ENCODE results near the gene TNXB.

TNXB gene, protein sequence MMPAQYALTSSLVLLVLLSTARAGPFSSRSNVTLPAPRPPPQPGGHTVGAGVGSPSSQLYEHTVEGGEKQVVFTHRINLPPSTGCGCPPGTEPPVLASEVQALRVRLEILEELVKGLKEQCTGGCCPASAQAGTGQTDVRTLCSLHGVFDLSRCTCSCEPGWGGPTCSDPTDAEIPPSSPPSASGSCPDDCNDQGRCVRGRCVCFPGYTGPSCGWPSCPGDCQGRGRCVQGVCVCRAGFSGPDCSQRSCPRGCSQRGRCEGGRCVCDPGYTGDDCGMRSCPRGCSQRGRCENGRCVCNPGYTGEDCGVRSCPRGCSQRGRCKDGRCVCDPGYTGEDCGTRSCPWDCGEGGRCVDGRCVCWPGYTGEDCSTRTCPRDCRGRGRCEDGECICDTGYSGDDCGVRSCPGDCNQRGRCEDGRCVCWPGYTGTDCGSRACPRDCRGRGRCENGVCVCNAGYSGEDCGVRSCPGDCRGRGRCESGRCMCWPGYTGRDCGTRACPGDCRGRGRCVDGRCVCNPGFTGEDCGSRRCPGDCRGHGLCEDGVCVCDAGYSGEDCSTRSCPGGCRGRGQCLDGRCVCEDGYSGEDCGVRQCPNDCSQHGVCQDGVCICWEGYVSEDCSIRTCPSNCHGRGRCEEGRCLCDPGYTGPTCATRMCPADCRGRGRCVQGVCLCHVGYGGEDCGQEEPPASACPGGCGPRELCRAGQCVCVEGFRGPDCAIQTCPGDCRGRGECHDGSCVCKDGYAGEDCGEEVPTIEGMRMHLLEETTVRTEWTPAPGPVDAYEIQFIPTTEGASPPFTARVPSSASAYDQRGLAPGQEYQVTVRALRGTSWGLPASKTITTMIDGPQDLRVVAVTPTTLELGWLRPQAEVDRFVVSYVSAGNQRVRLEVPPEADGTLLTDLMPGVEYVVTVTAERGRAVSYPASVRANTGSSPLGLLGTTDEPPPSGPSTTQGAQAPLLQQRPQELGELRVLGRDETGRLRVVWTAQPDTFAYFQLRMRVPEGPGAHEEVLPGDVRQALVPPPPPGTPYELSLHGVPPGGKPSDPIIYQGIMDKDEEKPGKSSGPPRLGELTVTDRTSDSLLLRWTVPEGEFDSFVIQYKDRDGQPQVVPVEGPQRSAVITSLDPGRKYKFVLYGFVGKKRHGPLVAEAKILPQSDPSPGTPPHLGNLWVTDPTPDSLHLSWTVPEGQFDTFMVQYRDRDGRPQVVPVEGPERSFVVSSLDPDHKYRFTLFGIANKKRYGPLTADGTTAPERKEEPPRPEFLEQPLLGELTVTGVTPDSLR (N-terminal part only)

DNA sequence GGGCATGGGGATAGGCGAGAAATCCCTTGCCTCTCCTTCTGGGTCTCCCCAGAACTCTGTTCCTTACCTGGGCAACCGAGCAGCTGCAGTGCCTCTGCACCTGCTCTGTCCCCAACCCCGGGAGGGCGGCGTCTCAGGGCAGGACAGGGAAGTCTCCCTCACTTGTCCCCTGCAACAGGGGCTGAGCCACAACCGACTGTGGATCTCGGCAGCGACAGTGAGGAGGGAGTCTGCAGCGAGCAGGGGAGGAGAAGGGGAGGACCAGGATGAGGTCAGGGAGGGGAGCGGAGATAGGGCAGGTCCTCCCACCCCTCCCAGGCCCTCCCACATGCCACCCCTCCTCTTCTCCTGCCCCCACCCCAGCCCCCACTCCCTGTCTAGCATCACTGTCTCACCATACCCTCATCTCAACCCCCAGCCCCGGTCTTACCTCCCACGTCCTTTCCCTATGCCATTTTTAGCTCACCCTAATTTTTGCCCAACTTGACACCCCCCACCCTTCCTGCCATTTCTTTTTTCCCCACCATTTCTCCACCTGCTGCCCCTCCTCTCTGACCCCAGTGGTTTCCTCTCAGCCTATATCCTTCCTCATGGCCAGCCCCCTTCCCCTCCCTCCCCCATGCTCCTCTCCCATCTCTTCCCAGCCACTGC, at the start of gene TNXB:
Gene TNXB, minus strand, starts transcription at position 225 of the 651 bp plus-strand sequence. CDS start 11,140 bp downstream, outside the sequence.
- Mint-ChIP-seq H3K27ac (no peak within 1 kb of the TSS), H3K27me3 (ENCODE audit: low read depth) (peaks cover 24% of the 10 kb centered on the region), H3K4me1 (ENCODE audit: low read depth) (no peaks in the 10 kb centered on the region), H3K36me3 (ENCODE audit: low read depth) (no peaks in the 10 kb centered on the region), H3K9me3 (no peaks in the 10 kb centered on the region), H3K4me3 (no peak within 1 kb of the TSS)
- no peak for DNase-seq (ENCODE audit: low spot score)

DNA sequence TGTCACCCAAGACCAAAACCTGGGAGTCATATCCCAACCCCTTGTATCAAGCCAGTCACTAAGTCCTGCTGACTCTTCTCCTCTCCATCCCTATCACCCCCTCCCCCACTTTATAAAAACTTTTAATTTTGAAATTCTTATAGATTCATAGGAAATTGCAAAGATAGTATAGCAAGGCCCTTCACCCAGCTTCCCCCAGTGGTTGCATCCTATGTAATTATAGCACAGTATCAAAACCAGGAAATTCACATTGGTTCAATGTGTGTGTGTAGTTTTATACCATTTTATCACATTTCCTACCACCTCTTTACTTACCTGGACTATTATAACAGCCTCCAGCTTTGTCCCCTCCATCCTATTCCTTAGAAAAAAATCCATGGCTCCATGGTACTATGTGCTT, 48.9 kb upstream of the TNXB start:
- Mint-ChIP-seq H3K27me3 (ENCODE audit: low read depth) (peaks cover 7% of the 10 kb centered on the region), H3K4me3 (no peak overlapping the region), H3K27ac (no peak overlapping the region), H3K4me1 (ENCODE audit: low read depth) (peaks cover 16% of the 10 kb centered on the region), H3K36me3 (ENCODE audit: low read depth) (peaks cover 3% of the 10 kb centered on the region), H3K9me3 (no peaks in the 10 kb centered on the region)
- DNase-seq (ENCODE audit: low spot score): no peak

DNA sequence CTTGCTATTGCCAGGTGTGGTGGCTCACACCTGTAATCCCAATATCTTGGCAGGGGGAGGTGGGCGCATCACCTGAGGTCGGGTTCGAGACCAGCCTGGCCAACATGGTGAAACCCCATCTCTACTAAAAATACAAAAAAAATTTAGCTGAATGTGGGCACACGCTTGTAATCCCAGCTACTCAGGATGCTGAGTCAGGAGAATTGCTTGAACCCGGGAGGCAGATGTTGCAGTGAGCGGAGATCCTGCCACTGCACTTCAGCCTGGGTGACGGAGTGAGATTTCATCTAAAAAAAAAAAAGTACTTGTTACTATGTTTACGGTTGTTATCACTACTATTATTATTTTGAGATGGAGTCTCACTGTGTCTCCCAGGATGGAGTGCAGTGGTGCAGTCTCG, 47.8 kb upstream of the TNXB start:
- H3K9me3 Mint-ChIP-seq: no peaks in the 10 kb centered on the region
- DNase-seq (ENCODE audit: low spot score): no peak
- peaks cover 16% of the 10 kb centered on the region for H3K27me3 Mint-ChIP-seq (ENCODE audit: low read depth)
- H3K36me3 Mint-ChIP-seq (ENCODE audit: low read depth): peaks cover 3% of the 10 kb centered on the region
- H3K4me3 Mint-ChIP-seq: no peak overlapping the region
- H3K4me1 Mint-ChIP-seq (ENCODE audit: low read depth): peaks cover 19% of the 10 kb centered on the region
- no peak overlapping the region for H3K27ac Mint-ChIP-seq

DNA sequence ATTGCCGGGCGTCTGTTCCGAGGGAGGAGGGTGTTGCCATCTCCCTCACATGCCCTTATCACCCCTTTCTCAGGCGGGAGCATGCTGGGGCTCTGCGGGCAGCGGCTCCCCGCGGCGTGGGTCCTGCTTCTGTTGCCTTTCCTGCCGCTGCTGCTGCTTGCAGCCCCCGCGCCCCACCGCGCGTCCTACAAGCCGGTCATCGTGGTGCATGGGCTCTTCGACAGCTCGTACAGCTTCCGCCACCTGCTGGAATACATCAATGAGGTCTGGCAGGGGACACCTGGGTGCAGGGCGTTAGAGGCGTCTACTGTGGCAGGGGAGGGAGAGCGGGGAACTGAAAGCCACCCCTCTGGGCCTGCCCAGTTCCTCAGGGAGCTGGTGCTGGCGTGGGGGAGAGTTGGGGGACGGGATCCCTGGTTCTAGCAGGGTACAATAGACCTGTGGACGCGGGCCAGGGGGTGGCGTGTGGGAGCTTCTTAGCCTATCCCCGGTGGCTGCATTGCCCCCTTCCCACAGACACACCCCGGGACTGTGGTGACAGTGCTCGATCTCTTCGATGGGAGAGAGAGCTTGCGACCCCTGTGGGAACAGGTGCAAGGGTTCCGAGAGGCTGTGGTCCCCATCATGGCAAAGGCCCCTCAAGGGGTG, 45.5 kb upstream of the TNXB start:
- peaks cover 21% of the 10 kb centered on the region for H3K4me1 Mint-ChIP-seq (ENCODE audit: low read depth)

DNA sequence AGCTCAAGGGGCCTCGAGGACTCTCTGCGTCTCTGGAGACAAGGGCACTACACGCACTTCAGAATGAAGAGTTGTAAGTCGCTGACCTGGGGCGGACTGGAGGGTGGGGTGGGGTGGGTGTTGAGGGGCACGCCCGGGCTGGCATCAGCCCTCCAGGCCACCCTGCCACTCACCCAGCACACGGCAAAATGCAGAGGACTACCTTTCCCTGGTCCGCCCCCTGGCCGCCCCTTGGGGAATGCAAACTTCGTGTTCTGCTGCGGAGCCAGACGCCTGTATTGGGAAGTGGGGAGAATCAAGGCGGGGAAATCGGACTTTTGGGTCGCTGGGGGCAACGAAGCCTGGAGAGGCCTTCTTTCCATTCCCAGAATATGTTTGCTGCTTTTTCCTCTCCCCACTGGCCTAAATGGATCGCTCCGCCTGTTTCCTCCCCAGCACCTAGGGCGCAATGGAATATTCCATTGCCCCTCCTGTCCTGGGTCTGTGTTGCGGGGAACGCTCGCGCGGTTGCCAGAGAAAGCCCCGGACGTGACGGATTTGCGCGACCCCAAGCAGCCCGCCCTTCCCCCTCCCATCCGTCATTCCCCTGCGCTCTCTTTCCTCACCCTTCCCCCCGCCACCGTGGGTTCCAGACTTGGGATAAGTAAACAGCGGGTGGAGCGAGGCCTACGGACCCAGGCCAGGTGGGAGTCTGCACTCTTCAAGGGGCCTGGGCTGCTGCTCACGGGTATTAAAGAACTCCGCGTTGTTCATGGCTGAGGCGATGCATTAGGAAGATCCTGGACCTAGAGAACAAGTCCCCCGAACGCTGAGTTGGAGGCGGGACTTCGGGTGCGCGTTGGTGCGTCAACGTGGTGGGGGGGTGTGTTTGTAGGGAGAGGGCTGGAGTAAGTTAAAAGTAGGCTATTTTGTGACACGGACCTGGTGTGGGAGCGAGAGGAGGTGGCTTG, 44.7 kb upstream of the TNXB start, which contains the start of gene PPT2:
Gene PPT2, plus strand, starts transcription at position 578 of the 950 bp plus-strand sequence. CDS start 454 bp downstream, outside the sequence.
- H3K9me3 Mint-ChIP-seq: no peaks in the 10 kb centered on the region
- H3K4me3 Mint-ChIP-seq: peak within 1 kb of the TSS; percentile 99
- H3K27ac Mint-ChIP-seq: peak within 1 kb of the TSS; percentile 92
- peaks cover 24% of the 10 kb centered on the region for H3K4me1 Mint-ChIP-seq (ENCODE audit: low read depth)
- DNase-seq (ENCODE audit: low spot score): peak; percentile 59
- H3K27me3 Mint-ChIP-seq (ENCODE audit: low read depth): peaks cover 36% of the 10 kb centered on the region
- H3K36me3 Mint-ChIP-seq (ENCODE audit: low read depth): peaks cover 3% of the 10 kb centered on the region

More for the DNA sequence above, 45.5 kb upstream of the TNXB start:
- Mint-ChIP-seq H3K4me3 (peak overlapping the region; percentile 99), H3K36me3 (ENCODE audit: low read depth) (peaks cover 3% of the 10 kb centered on the region), H3K27me3 (ENCODE audit: low read depth) (peaks cover 31% of the 10 kb centered on the region), H3K9me3 (no peaks in the 10 kb centered on the region), H3K27ac (peak overlapping the region; percentile 92)
- DNase-seq (ENCODE audit: low spot score): peak; percentile 56

DNA sequence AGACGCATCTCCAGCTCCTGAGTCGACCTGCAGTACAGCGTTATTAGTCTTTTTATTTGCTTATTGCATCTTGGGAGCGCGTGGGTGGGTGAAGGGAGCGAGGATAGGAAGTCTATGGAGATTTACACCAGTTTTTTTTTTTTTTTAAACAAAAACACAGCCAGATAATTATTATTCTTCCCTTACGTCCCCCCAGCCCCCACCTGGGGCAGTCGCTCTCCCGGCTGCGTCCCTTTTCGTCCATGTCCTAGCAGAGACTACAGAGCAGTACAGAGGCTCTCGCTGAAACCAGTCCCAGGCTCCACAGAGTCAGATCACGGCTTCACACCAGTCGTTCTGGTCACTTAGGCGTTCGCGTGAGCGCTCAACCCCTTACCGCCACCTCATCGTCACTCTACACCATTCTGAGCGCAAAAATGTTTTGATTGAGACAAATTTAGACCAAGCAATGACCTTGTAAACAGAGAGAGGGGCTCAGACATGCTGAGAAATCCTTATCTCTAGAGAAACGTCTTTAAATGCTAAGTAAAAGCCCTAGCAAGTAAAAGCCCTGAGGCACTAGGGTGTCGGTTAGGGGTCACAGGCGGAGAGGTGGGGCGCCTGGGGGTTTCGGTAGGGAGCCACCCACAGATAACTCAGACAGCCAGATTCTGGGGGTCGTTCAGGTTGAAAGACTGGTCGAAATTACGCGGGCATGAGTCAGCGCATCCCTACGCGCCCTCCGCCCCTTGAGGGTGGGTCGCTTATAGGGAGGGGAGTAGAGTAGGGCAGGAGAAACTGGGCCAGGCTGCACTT, 43.8 kb upstream of the TNXB start:
- Mint-ChIP-seq H3K4me3 (peak overlapping the region; percentile 57), H3K27ac (no peak overlapping the region), H3K36me3 (ENCODE audit: low read depth) (peaks cover 3% of the 10 kb centered on the region), H3K9me3 (no peaks in the 10 kb centered on the region), H3K4me1 (ENCODE audit: low read depth) (peaks cover 28% of the 10 kb centered on the region), H3K27me3 (ENCODE audit: low read depth) (peaks cover 45% of the 10 kb centered on the region)
- DNase-seq (ENCODE audit: low spot score): no peak

DNA sequence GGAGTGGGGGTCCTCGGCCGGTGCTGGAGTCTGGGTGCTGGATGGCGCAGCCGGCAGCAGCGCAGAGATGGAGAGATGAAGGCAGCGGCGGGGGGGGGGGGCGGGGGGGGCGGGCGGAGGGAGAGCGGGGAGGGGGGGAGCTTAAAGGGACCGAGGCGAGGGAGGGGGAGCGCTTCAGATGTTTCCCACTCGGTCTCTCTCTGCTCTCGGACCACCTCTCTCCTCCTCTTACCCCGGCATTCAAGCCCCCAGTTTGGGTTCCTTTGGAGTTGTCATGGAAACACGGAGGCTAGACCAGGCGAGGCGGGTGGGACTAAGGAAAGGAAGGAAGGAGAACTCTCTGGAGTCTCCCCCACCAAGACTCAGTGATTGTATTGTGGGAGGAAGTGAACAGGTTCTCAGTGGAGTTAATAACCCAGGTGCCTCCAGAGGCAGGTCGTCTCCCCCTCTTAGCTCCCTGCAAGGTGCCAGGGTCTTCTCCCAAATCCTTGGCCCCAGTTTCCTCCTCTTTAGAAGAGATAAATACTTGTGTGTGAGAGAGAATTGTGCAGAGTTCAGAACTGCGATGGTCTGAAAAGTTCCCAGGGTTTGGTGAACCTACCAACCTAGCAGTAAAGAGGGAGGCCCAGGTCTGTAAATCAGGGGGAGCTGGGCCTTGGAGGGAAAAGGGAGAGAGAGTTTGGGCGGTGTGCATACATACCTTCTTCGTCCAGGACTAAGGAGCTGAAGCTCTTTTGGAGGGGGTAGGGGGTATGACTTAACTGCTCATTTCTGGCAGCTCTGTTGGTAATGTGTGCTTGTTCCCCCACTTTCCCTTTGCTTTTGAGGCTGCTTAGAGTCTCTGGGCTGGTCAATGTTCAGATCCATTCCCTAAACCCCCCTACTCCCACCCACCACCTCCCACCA, 43.0 kb upstream of the TNXB start, which contains the start of gene PRRT1:
Gene PRRT1, minus strand, starts transcription at position 77 of the 906 bp plus-strand sequence. CDS start 112 bp downstream, outside the sequence.
- no peaks in the 10 kb centered on the region for H3K36me3 Mint-ChIP-seq (ENCODE audit: low read depth)
- peak within 1 kb of the TSS; percentile 57 for H3K4me3 Mint-ChIP-seq
- H3K9me3 Mint-ChIP-seq: no peaks in the 10 kb centered on the region
- peaks cover 32% of the 10 kb centered on the region for H3K4me1 Mint-ChIP-seq (ENCODE audit: low read depth)
- no peak for DNase-seq (ENCODE audit: low spot score)
- no peak within 1 kb of the TSS for H3K27ac Mint-ChIP-seq
- peaks cover 53% of the 10 kb centered on the region for H3K27me3 Mint-ChIP-seq (ENCODE audit: low read depth)

DNA sequence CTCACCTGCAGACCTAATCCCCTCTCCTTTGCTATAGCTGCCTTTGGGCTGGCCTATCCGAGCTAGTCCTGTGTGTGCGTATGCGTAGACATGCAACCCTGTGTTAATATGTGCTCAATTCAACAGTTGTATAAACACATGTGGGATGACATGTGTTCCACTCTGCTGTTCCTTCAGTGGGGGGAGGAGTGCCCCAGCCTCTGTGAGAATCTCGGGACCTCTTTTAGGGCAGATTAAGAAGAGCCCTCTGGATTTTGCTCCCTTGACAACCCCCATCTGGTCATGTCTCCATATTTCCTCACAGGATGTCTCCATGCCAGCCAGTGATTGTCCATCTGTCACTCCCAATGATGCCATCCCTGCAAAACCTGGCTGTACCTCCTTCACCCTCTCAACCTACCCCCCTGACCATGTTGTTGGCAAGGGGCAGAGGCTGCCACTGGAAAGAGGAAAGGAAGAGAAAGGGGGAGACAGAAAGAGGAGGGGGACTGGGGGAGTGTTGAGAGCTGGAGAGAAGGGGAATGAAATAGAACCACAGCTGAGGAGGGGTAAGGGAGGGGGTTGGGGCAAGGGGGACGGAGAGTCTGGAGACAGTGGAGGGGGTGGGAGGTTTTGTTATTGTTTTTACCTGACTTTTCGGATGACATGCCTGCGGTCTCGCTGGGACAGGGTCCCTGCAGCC, 42.2 kb upstream of the TNXB start:
- Mint-ChIP-seq H3K9me3 (no peaks in the 10 kb centered on the region), H3K4me1 (ENCODE audit: low read depth) (peaks cover 32% of the 10 kb centered on the region), H3K36me3 (ENCODE audit: low read depth) (no peaks in the 10 kb centered on the region), H3K4me3 (no peak overlapping the region), H3K27ac (no peak overlapping the region), H3K27me3 (ENCODE audit: low read depth) (peaks cover 61% of the 10 kb centered on the region)
- no peak for DNase-seq (ENCODE audit: low spot score)

DNA sequence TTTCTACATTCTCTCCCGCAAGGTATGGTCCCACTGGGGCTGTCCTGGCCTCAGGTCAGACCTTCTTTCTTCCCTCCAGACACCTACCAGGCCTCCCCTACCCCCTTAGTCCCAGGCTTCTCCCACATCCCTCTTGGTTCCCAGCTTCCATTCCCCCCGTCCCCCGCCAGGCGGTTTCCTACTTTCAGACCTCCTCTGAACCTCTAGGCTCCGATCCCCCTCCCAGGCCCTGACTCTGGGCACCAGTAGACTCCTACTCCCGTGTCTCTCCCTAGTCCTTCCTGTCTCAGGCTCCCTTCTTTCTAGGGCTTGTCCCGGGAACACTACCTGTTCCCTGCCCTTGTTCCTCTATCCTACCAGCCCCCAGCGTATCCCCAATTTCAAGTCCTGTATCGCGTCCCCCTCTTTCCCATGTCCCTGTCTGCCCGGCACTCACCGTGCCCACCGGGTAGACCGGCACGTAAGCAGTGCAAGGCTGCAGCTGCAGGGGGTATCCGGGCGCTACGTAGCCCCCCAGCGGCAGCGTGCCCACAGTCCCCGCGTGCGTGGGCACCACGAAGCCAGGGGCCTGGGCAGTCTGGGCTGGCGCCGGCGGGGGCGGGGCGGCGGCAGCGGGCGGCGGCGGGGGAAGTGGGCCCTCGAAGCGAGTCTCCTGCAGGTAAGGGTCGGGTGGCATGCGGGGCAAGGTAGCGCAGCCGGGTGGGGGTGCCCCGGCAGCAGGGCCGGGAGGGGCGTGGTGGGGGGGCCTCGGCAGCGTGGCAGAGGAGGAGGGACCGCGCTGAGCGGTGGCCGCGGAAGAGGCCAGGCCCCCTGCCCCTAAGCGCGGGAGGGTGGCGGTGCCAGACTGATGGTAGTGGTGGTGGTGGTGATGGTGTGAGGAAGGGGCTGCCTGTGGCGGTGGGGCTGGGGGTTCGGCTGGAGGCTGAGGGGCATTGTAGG, 41.1 kb upstream of the TNXB start:
- H3K27me3 Mint-ChIP-seq (ENCODE audit: low read depth): peaks cover 69% of the 10 kb centered on the region
- no peak for DNase-seq (ENCODE audit: low spot score)
- peaks cover 28% of the 10 kb centered on the region for H3K4me1 Mint-ChIP-seq (ENCODE audit: low read depth)
- no peaks in the 10 kb centered on the region for H3K9me3 Mint-ChIP-seq
- H3K36me3 Mint-ChIP-seq (ENCODE audit: low read depth): no peaks in the 10 kb centered on the region
- H3K4me3 Mint-ChIP-seq: no peak overlapping the region
- no peak overlapping the region for H3K27ac Mint-ChIP-seq

All from T-helper 2 cell treated with Interferon-gamma antibody and Interleukin-4, amounts not matched to agents 5 μg/mL and 100 μg/mL, for 36 hours (primary cell).